Nephron (organoid): ENCODE data around the gene CCNG2.
"Not testable (repeated sequence)": the region's sequence is repeated elsewhere in the genome, so short reads cannot be mapped to it uniquely, and the experiment has no call there.

Experiments used
- H3K27ac Mint-ChIP-seq, 3 experiments: 2 replicates each; pipeline ENCODE4 v1.8.0; 2020; ENCODE audit warnings: mixed read lengths in 3 of 3, mild to moderate bottlenecking in 2 of 3, moderate library complexity in 1 of 3
- H3K27me3 Mint-ChIP-seq: 2 replicates; pipeline ENCODE4 v1.8.0; 2021; ENCODE audit warnings: low read depth, mild to moderate bottlenecking, moderate library complexity, mixed read lengths
- H3K36me3 Mint-ChIP-seq: 2 replicates; pipeline ENCODE4 v1.8.0; 2020; ENCODE audit warnings: low read depth, mixed read lengths
- H3K4me1 Mint-ChIP-seq: 2 replicates; pipeline ENCODE4 v1.8.0; 2020; ENCODE audit warnings: mixed read lengths
- H3K4me3 Mint-ChIP-seq, 3 experiments: 2 replicates each; pipeline ENCODE4 v1.8.0; 2020; ENCODE audit warnings: mild to moderate bottlenecking in 3 of 3, mixed read lengths in 3 of 3, moderate library complexity in 2 of 3
- H3K9me3 Mint-ChIP-seq: 2 replicates; pipeline ENCODE4 v1.8.0; 2020; ENCODE audit warnings: mixed read lengths
- CTCF ChIP-seq, 3 experiments: fragments of 200-600 bp; sonication (generic); IDR thresholded peaks; one replicate each; pipeline ENCODE4 v1.5.0; 2021; ENCODE audit warnings: antibody characterized with exemption in 3 of 3; ENCODE audit not compliant: unreplicated experiment in 3 of 3

The CCNG2 gene

GRCh38 chr4:77127215-77127614 lies 29.8 kb upstream of the CCNG2 start:
- Mint-ChIP-seq H3K27me3 (peaks cover 4% of the 10 kb centered on the region), H3K4me1 (peaks cover 28% of the 10 kb centered on the region), H3K27ac (peak overlapping the region in 2 of 3 experiments; percentile 5 to 8), H3K9me3 (peaks cover 6% of the 10 kb centered on the region), H3K36me3 (no peaks in the 10 kb centered on the region), H3K4me3 (no peak overlapping the region)
- no peak for TF ChIP-seq CTCF (IDR thresholded peaks at IDR 0.05; ENCODE audit: unreplicated experiment in 3 of 3)

- peaks cover 3% of the 10 kb centered on the region for H3K9me3 Mint-ChIP-seq
- H3K27ac Mint-ChIP-seq: peak overlapping the region; percentile 8 to 66 (median 16)
- TF ChIP-seq CTCF (IDR thresholded peaks at IDR 0.05; ENCODE audit: unreplicated experiment in 3 of 3): no peak
- H3K4me1 Mint-ChIP-seq: peaks cover 27% of the 10 kb centered on the region
- peaks cover 4% of the 10 kb centered on the region for H3K27me3 Mint-ChIP-seq
- H3K4me3 Mint-ChIP-seq: peak overlapping the region in 1 of 3 experiments; percentile 13
- no peaks in the 10 kb centered on the region for H3K36me3 Mint-ChIP-seq
These were observed 29.0 kb upstream of the CCNG2 start for GRCh38 chr4:77127837-77128621.

- Mint-ChIP-seq H3K27ac (no peak overlapping the region), H3K4me3 (no peak overlapping the region), H3K27me3 (peaks cover 4% of the 10 kb centered on the region), H3K4me1 (peaks cover 13% of the 10 kb centered on the region), H3K36me3 (no peaks in the 10 kb centered on the region), H3K9me3 (peaks cover 3% of the 10 kb centered on the region)
- TF ChIP-seq CTCF (IDR thresholded peaks at IDR 0.05; ENCODE audit: unreplicated experiment in 3 of 3): no peak
These were observed 24.2 kb upstream of the CCNG2 start for GRCh38 chr4:77132652-77133312.

- H3K4me3 Mint-ChIP-seq, H3K36me3 Mint-ChIP-seq, H3K4me1 Mint-ChIP-seq, H3K27ac Mint-ChIP-seq, H3K27me3 Mint-ChIP-seq, H3K9me3 Mint-ChIP-seq: not testable (repeated sequence)
These were observed 19.6 kb upstream of the CCNG2 start for GRCh38 chr4:77137448-77137847.

- TF ChIP-seq CTCF (IDR thresholded peaks at IDR 0.05; ENCODE audit: unreplicated experiment in 3 of 3): no peak
- Mint-ChIP-seq H3K9me3 (no peaks in the 10 kb centered on the region), H3K27ac (peak overlapping the region in 2 of 3 experiments; percentile 9 to 30), H3K4me1 (peaks cover 27% of the 10 kb centered on the region), H3K36me3 (no peaks in the 10 kb centered on the region), H3K27me3 (no peaks in the 10 kb centered on the region), H3K4me3 (no peak overlapping the region)
These were observed 14.9 kb upstream of the CCNG2 start for GRCh38 chr4:77141964-77142645.

- Mint-ChIP-seq H3K36me3 (no peaks in the 10 kb centered on the region), H3K27ac (peak overlapping the region in 2 of 3 experiments; percentile 9 to 30), H3K4me1 (peaks cover 33% of the 10 kb centered on the region), H3K27me3 (no peaks in the 10 kb centered on the region), H3K9me3 (no peaks in the 10 kb centered on the region), H3K4me3 (no peak overlapping the region)
- TF ChIP-seq CTCF (IDR thresholded peaks at IDR 0.05; ENCODE audit: unreplicated experiment in 3 of 3): no peak
These were observed 14.4 kb upstream of the CCNG2 start for GRCh38 chr4:77142646-77143028.
